Loucy (cell line): ENCODE measurements around the gene DHRS2.

Source experiments
- H2AFZ ChIP-seq: fragments of 200-600 bp; sonication (generic); 2 replicates; pipeline ENCODE4 v1.6.0; 2016; ENCODE audit warnings: antibody characterized with exemption, mild to moderate bottlenecking, low read length, moderate library complexity
- H3F3A ChIP-seq: fragments of 200-600 bp; 2 replicates; pipeline ENCODE4 v1.6.0; 2016; ENCODE audit warnings: antibody characterized with exemption, low read depth, mild to moderate bottlenecking
- H3K27me3 ChIP-seq: fragments of 200-600 bp; sonication (generic); 2 replicates; pipeline ENCODE4 v1.6.1; 2014; ENCODE audit warnings: low read length, mild to moderate bottlenecking; ENCODE audit not compliant: insufficient read depth, poor library complexity, severe bottlenecking
- H3K36me3 ChIP-seq: fragments of 200-600 bp; sonication (generic); 2 replicates; pipeline ENCODE4 v1.6.1; 2016; ENCODE audit warnings: low read length; ENCODE audit not compliant: insufficient read depth
- H3K4me1 ChIP-seq: fragments of 200-600 bp; sonication (generic); 2 replicates; pipeline ENCODE4 v1.5.1; 2014; ENCODE audit warnings: low read length, mild to moderate bottlenecking; ENCODE audit not compliant: insufficient read depth, poor library complexity, severe bottlenecking
- H3K4me2 ChIP-seq: fragments of 200-600 bp; sonication (generic); 2 replicates; pipeline ENCODE4 v1.6.0; 2014; ENCODE audit warnings: antibody characterized with exemption, low read length, low read depth, mild to moderate bottlenecking; ENCODE audit not compliant: poor library complexity, severe bottlenecking
- H3K4me3 ChIP-seq: fragments of 200-600 bp; sonication (generic); 2 replicates; pipeline ENCODE4 v1.5.1; 2014; ENCODE audit warnings: low read length, mild to moderate bottlenecking, mixed read lengths; ENCODE audit not compliant: poor library complexity, severe bottlenecking
- H3K79me2 ChIP-seq: fragments of 200-600 bp; sonication (generic); 2 replicates; pipeline ENCODE4 v1.6.1; 2014; ENCODE audit warnings: low read length; ENCODE audit not compliant: insufficient read depth
- H3K9ac ChIP-seq: fragments of 200-600 bp; sonication (generic); 2 replicates; pipeline ENCODE4 v1.6.0; 2014; ENCODE audit warnings: mild to moderate bottlenecking, low read depth, low read length, moderate library complexity; ENCODE audit not compliant: poor library complexity, severe bottlenecking
- H3K9me2 ChIP-seq: fragments of 200-600 bp; sonication (generic); replicated peaks from 2 replicates; pipeline ENCODE4 v1.6.1; 2016; ENCODE audit warnings: low read depth, low read length, mixed read lengths
- H3K9me3 ChIP-seq: fragments of 200-600 bp; sonication (generic); 2 replicates; pipeline ENCODE4 v1.6.1; 2014; ENCODE audit warnings: mild to moderate bottlenecking, antibody characterized with exemption, low read length, low read depth; ENCODE audit not compliant: insufficient read depth
- H4K20me1 ChIP-seq: fragments of 200-600 bp; sonication (generic); 2 replicates; pipeline ENCODE4 v1.6.0; 2014; ENCODE audit warnings: antibody characterized with exemption, low read length, mild to moderate bottlenecking; ENCODE audit not compliant: insufficient read depth, poor library complexity, severe bottlenecking
- EZH2phosphoT487 ChIP-seq: fragments of 200-600 bp; IDR thresholded peaks from 2 replicates; pipeline ENCODE4 v1.6.1; 2018; ENCODE audit warnings: antibody characterized with exemption, mild to moderate bottlenecking, moderate library complexity, borderline replicate concordance
- TF ChIP-seq, protein P1 (sequence below): fragments of 200-600 bp; sonication (generic); conservative IDR thresholded peaks from 2 replicates; pipeline ENCODE4 v1.5.1; 2014; ENCODE audit warnings: mild to moderate bottlenecking, antibody characterized with exemption, low read length

Gene DHRS2

DNA sequence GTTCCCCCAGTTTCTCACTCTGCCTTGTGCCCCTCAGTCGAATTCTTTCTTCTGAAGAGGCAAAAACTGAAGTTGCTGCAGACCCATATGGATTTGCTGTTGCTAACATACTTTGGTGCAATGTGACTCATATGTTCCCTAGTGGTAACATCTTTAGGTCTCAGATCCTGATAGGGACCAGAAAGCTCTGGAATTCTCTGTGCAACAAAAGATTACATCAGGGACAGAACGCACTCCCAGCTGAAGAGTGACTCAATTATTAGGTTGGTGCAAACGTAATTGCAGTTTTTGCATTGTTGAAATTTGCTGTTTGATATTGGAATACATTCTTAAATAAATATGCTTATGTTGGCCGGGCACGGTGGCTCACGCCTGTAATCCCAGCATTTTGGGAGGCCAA lies 8.2 kb upstream of the DHRS2 start:
- no peaks in the 10 kb centered on the region for H3K79me2 ChIP-seq
- H3K9ac ChIP-seq: no peak overlapping the region
- H2AFZ ChIP-seq: no peak overlapping the region
- H4K20me1 ChIP-seq: no peaks in the 10 kb centered on the region
- H3K27me3 ChIP-seq: peaks cover 7% of the 10 kb centered on the region
- no peak overlapping the region for H3K4me2 ChIP-seq
- no peaks in the 10 kb centered on the region for H3F3A ChIP-seq
- no peaks in the 10 kb centered on the region for H3K9me2 ChIP-seq
- peaks cover 21% of the 10 kb centered on the region for H3K9me3 ChIP-seq
- no peaks in the 10 kb centered on the region for H3K36me3 ChIP-seq
- H3K4me1 ChIP-seq: peaks cover 13% of the 10 kb centered on the region
- TF ChIP-seq EZH2phosphoT487: no peak
- TF ChIP-seq, protein P1, sequence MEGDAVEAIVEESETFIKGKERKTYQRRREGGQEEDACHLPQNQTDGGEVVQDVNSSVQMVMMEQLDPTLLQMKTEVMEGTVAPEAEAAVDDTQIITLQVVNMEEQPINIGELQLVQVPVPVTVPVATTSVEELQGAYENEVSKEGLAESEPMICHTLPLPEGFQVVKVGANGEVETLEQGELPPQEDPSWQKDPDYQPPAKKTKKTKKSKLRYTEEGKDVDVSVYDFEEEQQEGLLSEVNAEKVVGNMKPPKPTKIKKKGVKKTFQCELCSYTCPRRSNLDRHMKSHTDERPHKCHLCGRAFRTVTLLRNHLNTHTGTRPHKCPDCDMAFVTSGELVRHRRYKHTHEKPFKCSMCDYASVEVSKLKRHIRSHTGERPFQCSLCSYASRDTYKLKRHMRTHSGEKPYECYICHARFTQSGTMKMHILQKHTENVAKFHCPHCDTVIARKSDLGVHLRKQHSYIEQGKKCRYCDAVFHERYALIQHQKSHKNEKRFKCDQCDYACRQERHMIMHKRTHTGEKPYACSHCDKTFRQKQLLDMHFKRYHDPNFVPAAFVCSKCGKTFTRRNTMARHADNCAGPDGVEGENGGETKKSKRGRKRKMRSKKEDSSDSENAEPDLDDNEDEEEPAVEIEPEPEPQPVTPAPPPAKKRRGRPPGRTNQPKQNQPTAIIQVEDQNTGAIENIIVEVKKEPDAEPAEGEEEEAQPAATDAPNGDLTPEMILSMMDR: no peak
- no peak overlapping the region for H3K4me3 ChIP-seq

DNA sequence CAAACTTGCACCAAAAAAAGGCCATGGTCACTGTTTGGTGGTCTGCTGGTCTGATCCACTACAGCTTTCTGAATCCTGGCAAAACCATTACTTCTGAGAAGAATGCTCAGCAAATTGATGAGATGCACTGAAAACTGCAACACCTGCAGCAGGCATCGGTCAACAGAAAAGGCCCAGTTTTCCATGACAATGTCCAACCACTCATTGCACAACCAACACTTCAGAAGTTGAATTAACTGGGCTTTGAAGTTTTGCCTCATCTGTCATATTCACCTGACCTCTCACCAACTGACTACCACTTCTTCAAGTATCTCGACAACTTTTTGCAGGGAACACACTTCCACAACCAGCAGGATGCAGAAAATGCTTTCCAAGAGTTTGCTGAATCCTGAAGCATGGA lies 7.0 kb upstream of the DHRS2 start:
- no peak overlapping the region for H3K4me3 ChIP-seq
- H3K36me3 ChIP-seq: no peaks in the 10 kb centered on the region
- H3K9me3 ChIP-seq: peaks cover 20% of the 10 kb centered on the region
- no peaks in the 10 kb centered on the region for H3K79me2 ChIP-seq
- no peaks in the 10 kb centered on the region for H3F3A ChIP-seq
- no peak overlapping the region for H3K9ac ChIP-seq
- no peaks in the 10 kb centered on the region for H3K9me2 ChIP-seq
- H4K20me1 ChIP-seq: no peaks in the 10 kb centered on the region
- no peak overlapping the region for H2AFZ ChIP-seq
- peaks cover 13% of the 10 kb centered on the region for H3K4me1 ChIP-seq
- H3K4me2 ChIP-seq: no peak overlapping the region
- peaks cover 7% of the 10 kb centered on the region for H3K27me3 ChIP-seq
- no peak for TF ChIP-seq EZH2phosphoT487
- TF ChIP-seq, protein P1: no peak

DNA sequence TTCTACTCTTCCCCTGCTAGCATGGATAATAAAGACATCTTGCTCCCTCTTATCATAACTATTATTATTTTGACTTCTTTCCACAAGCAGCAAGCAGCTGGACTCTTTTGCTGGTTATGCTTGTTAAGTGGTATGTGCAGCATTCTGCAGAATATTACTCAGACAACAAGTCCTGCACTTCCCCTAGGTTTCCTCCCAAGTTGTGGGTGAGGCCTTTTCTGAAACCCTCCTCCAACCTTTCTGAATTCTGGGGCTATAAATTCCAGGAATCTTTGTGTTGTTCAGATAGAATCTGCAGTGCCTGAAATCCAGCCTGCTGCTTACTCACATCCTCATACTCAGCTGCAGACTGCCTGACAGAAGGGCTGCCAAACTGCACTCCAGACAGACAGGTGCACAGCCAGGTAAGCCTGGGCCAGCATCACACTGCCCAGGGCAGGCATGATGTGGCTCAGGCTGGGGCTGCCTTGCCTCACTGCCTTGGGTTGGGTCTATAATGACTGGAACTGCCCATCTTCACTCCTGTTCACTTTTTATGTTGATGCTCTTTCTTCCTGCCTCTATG lies 6.2 kb upstream of the DHRS2 start:
- no peak overlapping the region for H2AFZ ChIP-seq
- peaks cover 7% of the 10 kb centered on the region for H3K27me3 ChIP-seq
- H3K4me2 ChIP-seq: no peak overlapping the region
- H4K20me1 ChIP-seq: no peaks in the 10 kb centered on the region
- H3K4me3 ChIP-seq: no peak overlapping the region
- H3K9ac ChIP-seq: no peak overlapping the region
- H3K4me1 ChIP-seq: peaks cover 13% of the 10 kb centered on the region
- H3K9me3 ChIP-seq: peaks cover 13% of the 10 kb centered on the region; the same call in 1 of the 2 replicates
- no peaks in the 10 kb centered on the region for H3K36me3 ChIP-seq
- H3K9me2 ChIP-seq: no peaks in the 10 kb centered on the region
- H3K79me2 ChIP-seq: no peaks in the 10 kb centered on the region
- no peaks in the 10 kb centered on the region for H3F3A ChIP-seq
- no peak for TF ChIP-seq EZH2phosphoT487
- TF ChIP-seq, protein P1: no peak
